ENCODE measurements around the gene FKBP10.
A peak's percentile ranks its signal among the peaks of the same experiment; 100 is the strongest.
"Not testable (repeated sequence)": the region's sequence is repeated elsewhere in the genome, so short reads cannot be mapped to it uniquely, and the experiment has no call there.

FKBP10 gene

GRCh38 chr17:41811549-41812380 is 1.0 kb upstream of the FKBP10 start, which contains the start of gene P3H4:
Gene P3H4, minus strand, starts transcription at chr17:41811949. Its CDS starts 34 bp downstream, at chr17:41811915.
- peak; percentile 74 for DNase-seq

- DNase-seq = no peak
Measured at GRCh38 chr17:41813152-41813680, 412 bp downstream of the FKBP10 start.

GRCh38 chr17:41813699-41814124 is 908 bp downstream of the FKBP10 start:
- no peak for DNase-seq

- DNase-seq = no peak
Measured at GRCh38 chr17:41814195-41814594, 1.4 kb downstream of the FKBP10 start.

- no peak for DNase-seq
Measured at GRCh38 chr17:41816637-41817320, 4.0 kb downstream of the FKBP10 start.

- DNase-seq = no peak
Measured at GRCh38 chr17:41818024-41818423, 5.2 kb downstream of the FKBP10 start.

- no peak for DNase-seq
Measured at GRCh38 chr17:41821776-41822175, 9.0 kb downstream of the FKBP10 start.

GRCh38 chr17:41822216-41823140 is 9.7 kb downstream of the FKBP10 start:
- DNase-seq = no peak

GRCh38 chr17:41823141-41823524 is 10.3 kb downstream of the FKBP10 start:
- no peak for DNase-seq

GRCh38 chr17:41823580-41823979 is 10.8 kb downstream of the FKBP10 start:
- no peak for DNase-seq

- no peak for DNase-seq
Measured at GRCh38 chr17:41824086-41824485, 11.3 kb downstream of the FKBP10 start.

- no peak for DNase-seq
Measured at GRCh38 chr17:41825175-41825845, 12.5 kb downstream of the FKBP10 start.

- not testable (repeated sequence) for DNase-seq
Measured at GRCh38 chr17:41829961-41830360, 17.2 kb downstream of the FKBP10 start.

- peak; percentile 10 for DNase-seq
Measured at GRCh38 chr17:41835214-41835799, 22.5 kb downstream of the FKBP10 start.

- DNase-seq = peak; percentile 56
Measured at GRCh38 chr17:41835800-41836549, 23.2 kb downstream of the FKBP10 start, which contains the start of gene NT5C3B. Gene NT5C3B, minus strand, starts transcription at chr17:41836232. Its CDS starts 39 bp downstream, at chr17:41836193.

GRCh38 chr17:41836550-41837196 is 23.9 kb downstream of the FKBP10 start:
- no peak for DNase-seq

- no peak for DNase-seq
Measured at GRCh38 chr17:41837761-41838538, 25.1 kb downstream of the FKBP10 start, which contains the start of gene KLHL10. Gene KLHL10, plus strand, starts transcription at chr17:41837825. Its CDS starts 108 bp downstream, at chr17:41837933.

- not testable (repeated sequence) for DNase-seq
Measured at GRCh38 chr17:41839448-41839847, 26.6 kb downstream of the FKBP10 start.

GRCh38 chr17:41840781-41841180 is 28.0 kb downstream of the FKBP10 start:
- DNase-seq = not testable (repeated sequence)
